ENCODE results near the gene MRPS2. TPM values are rescaled to one million over a fixed set of nuclear protein-coding genes. Genes with fewer than 3 reads are reported as not detected.

The MRPS2 gene
- total RNA-seq, 1 experiment from 2014 or later, result 81.0 TPM

- Histone ChIP-seq H3K9ac (ENCODE audit: extremely low read depth, insufficient read length, low read length) (no peak overlapping the region), H2AFZ (ENCODE audit: low read length) (no peak overlapping the region), H2BK120ac (ENCODE audit: low read depth, low read length, poor library complexity, severe bottlenecking) (no peak overlapping the region), H3K23ac (ENCODE audit: insufficient read length, low read depth, low read length) (no peak overlapping the region), H2AK5ac (ENCODE audit: insufficient read length, low read length) (no peak overlapping the region), H3K4me2 (ENCODE audit: insufficient read depth, insufficient read length, low read length) (no peak overlapping the region), H2BK20ac (ENCODE audit: low read depth, low read length, poor library complexity, severe bottlenecking) (no peak overlapping the region), H3K4ac (ENCODE audit: low read depth, low read length) (no peak overlapping the region), H3K79me1 (ENCODE audit: insufficient read depth, low read depth, low read length, poor library complexity, severe bottlenecking) (no peaks in the 10 kb centered on the region), H4K20me1 (ENCODE audit: control insufficient read depth, insufficient read depth, insufficient read length) (no peaks in the 10 kb centered on the region), H4K5ac (ENCODE audit: insufficient read length, low read depth, low read length) (no peak overlapping the region), H3K56ac (ENCODE audit: insufficient read length, low read depth, low read length) (no peak overlapping the region), H3K79me2 (ENCODE audit: insufficient read depth, low read length) (no peaks in the 10 kb centered on the region), H2BK5ac (ENCODE audit: insufficient read length, low read length) (no peak overlapping the region), H4K91ac (ENCODE audit: insufficient read length, low read depth, low read length) (no peak overlapping the region), H3K27ac (ENCODE audit: insufficient read length, low read depth, low read length) (no peak overlapping the region), H3K4me1 (ENCODE audit: insufficient read depth, low read length) (no peaks in the 10 kb centered on the region), H3K23me2 (ENCODE audit: insufficient read length, low read depth, low read length, poor library complexity, severe bottlenecking) (no peaks in the 10 kb centered on the region), H3K9me3 (ENCODE audit: control insufficient read depth, low read depth, low read length) (no peaks in the 10 kb centered on the region), H3K18ac (ENCODE audit: insufficient read length, low read depth, low read length) (no peak overlapping the region), H3K14ac (ENCODE audit: insufficient read depth, low read length) (no peak overlapping the region), H4K8ac (replicated peaks; ENCODE audit: insufficient read length, low read depth, low read length) (no peak overlapping the region), H3K27me3 (ENCODE audit: insufficient read depth, low read length) (no peaks in the 10 kb centered on the region), H3T11ph (ENCODE audit: low read length) (no peak overlapping the region), H2BK15ac (ENCODE audit: low read depth, low read length) (no peak overlapping the region), H2BK12ac (ENCODE audit: insufficient read length, low read depth, low read length) (no peak overlapping the region)
- no peak for DNase-seq
- Mint-ChIP-seq H3K9me3 (peaks cover 0 to 3% of the 10 kb centered on the region in 2 experiments; a peak in 1 of 5 replicates), H3K4me1 (peaks cover 5 to 11% of the 10 kb centered on the region in 2 experiments; a peak in 2 of 4 replicates), H3K27ac (no peak overlapping the region), H3K27me3 (ENCODE audit: low read depth) (peaks cover 4% of the 10 kb centered on the region; the same call in 1 of the 2 replicates), H3K4me3 (no peak overlapping the region), H3K36me3 (ENCODE audit: insufficient read depth in 1 of 3, low read depth in 3 of 3) (no peaks in the 10 kb centered on the region)
- WGBS (ENCODE audit: extremely low coverage, insufficient read length, low lambda C conversion rate), result no CpG with 5 or more reads among the region's 18 CpGs
- TF ChIP-seq CTCF (conservative IDR thresholded peaks at IDR 0.05), result no peak
Observed at GRCh38 chr9:135552021-135552697, 51.7 kb downstream of the MRPS2 start.

All from H9 (cell line).